SK-N-MC (cell line): Measurements from ENCODE around the gene FANCC.

Experiments
- EZH2 ChIP-seq: fragments of 200-600 bp; sonication (generic); IDR thresholded peaks from one replicate; pipeline ENCODE4 v1.6.1; 2017; ENCODE audit warnings: antibody characterized with exemption
- FOXP2 ChIP-seq: optimal IDR thresholded peaks from 2 replicates; pipeline ENCODE3; 2011; ENCODE audit warnings: mild to moderate bottlenecking, moderate library complexity; ENCODE audit not compliant: insufficient read depth; ENCODE audit errors: extremely low read length, control extremely low read depth
- POLR2AphosphoS5 ChIP-seq: IDR thresholded peaks from 2 replicates; pipeline ENCODE4 v1.6.1; 2012; ENCODE audit warnings: mild to moderate bottlenecking, low read depth, low read length, borderline replicate concordance

- TF ChIP-seq POLR2AphosphoS5: no peak
- TF ChIP-seq EZH2: no peak
- TF ChIP-seq FOXP2: no peak
Measured at GRCh38 chr9:95306819-95307218, 10.7 kb downstream of the FANCC start.
